ENCODE data around the gene DUSP19.
"Not testable (repeated sequence)": the region's sequence is repeated elsewhere in the genome, so short reads cannot be mapped to it uniquely, and the experiment has no call there.

DUSP19 gene

GRCh38 chr2:183038341-183039300 is 39.9 kb upstream of the DUSP19 start, which contains the start of gene NCKAP1:
NCKAP1 (minus strand) TSS chr2:183038457; CDS start chr2:183038099, 358 bp downstream.
- Histone ChIP-seq H3K27me3 (ENCODE audit: low read depth, low read length) (no peaks in the 10 kb centered on the region), H3K9me3 (ENCODE audit: control insufficient read depth in 1 of 2, low read length in 2 of 2) (no peaks in the 10 kb centered on the region), H3K36me3 (ENCODE audit: control insufficient read depth in 1 of 2, insufficient read depth in 2 of 2, low read length in 2 of 2) (peaks cover 0 to 14% of the 10 kb centered on the region in 2 donors), H3K4me3 (ENCODE audit: low read depth in 1 of 2, low read length in 2 of 2) (peak within 1 kb of the TSS; percentile 80 to 82), H3K4me1 (ENCODE audit: control insufficient read depth in 1 of 2, insufficient read depth in 2 of 2, low read length in 2 of 2) (peaks cover 15 to 26% of the 10 kb centered on the region in 2 donors), H3K27ac (ENCODE audit: low read length) (peak within 1 kb of the TSS; percentile 95)

- Histone ChIP-seq H3K9me3 (ENCODE audit: control insufficient read depth in 1 of 2, low read length in 2 of 2) (no peaks in the 10 kb centered on the region), H3K36me3 (ENCODE audit: control insufficient read depth in 1 of 2, insufficient read depth in 2 of 2, low read length in 2 of 2) (peaks cover 0 to 14% of the 10 kb centered on the region in 2 donors), H3K27ac (ENCODE audit: low read length) (no peak overlapping the region), H3K27me3 (ENCODE audit: low read depth, low read length) (no peaks in the 10 kb centered on the region), H3K4me3 (ENCODE audit: low read depth in 1 of 2, low read length in 2 of 2) (no peak overlapping the region), H3K4me1 (ENCODE audit: control insufficient read depth in 1 of 2, insufficient read depth in 2 of 2, low read length in 2 of 2) (peaks cover 8 to 9% of the 10 kb centered on the region in 2 donors)
Measured at GRCh38 chr2:183040604-183041003, 37.9 kb upstream of the DUSP19 start.

DNA sequence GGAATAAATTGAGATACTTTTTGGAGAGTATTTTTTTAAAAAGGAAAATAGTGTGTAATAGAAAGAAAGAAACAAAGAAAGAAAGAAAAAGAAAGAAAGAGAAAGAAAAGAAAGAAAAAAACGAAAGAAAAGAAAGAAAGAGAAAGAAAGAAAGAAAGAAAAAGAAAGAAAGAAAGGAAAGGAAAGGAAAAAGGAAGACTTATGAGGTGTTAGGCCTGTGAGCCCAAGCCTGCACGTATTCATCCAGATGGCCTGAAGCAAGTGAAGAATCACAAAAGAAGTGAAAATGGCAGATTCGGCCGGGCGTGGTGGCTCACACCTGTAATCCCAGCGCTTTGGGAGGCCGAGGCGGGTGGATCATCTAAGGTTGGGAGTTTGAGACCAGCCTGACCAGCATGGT is 35.0 kb upstream of the DUSP19 start:
- not testable (repeated sequence) for H3K36me3 ChIP-seq (ENCODE audit: control insufficient read depth in 1 of 2, insufficient read depth in 2 of 2, low read length in 2 of 2); H3K4me1 ChIP-seq (ENCODE audit: control insufficient read depth in 1 of 2, insufficient read depth in 2 of 2, low read length in 2 of 2); H3K27me3 ChIP-seq (ENCODE audit: low read depth, low read length); H3K27ac ChIP-seq (ENCODE audit: low read length); H3K9me3 ChIP-seq (ENCODE audit: control insufficient read depth in 1 of 2, low read length in 2 of 2); H3K4me3 ChIP-seq (ENCODE audit: low read depth in 1 of 2, low read length in 2 of 2)

GRCh38 chr2:183047486-183048125 is 30.9 kb upstream of the DUSP19 start:
- not testable (repeated sequence) for H3K27me3 ChIP-seq (ENCODE audit: low read depth, low read length); H3K27ac ChIP-seq (ENCODE audit: low read length); H3K4me3 ChIP-seq (ENCODE audit: low read depth in 1 of 2, low read length in 2 of 2); H3K9me3 ChIP-seq (ENCODE audit: control insufficient read depth in 1 of 2, low read length in 2 of 2); H3K4me1 ChIP-seq (ENCODE audit: control insufficient read depth in 1 of 2, insufficient read depth in 2 of 2, low read length in 2 of 2); H3K36me3 ChIP-seq (ENCODE audit: control insufficient read depth in 1 of 2, insufficient read depth in 2 of 2, low read length in 2 of 2)

GRCh38 chr2:183049420-183049819 is 29.1 kb upstream of the DUSP19 start:
- Histone ChIP-seq H3K27ac (ENCODE audit: low read length) (no peak overlapping the region), H3K9me3 (ENCODE audit: control insufficient read depth in 1 of 2, low read length in 2 of 2) (no peaks in the 10 kb centered on the region), H3K4me3 (ENCODE audit: low read depth in 1 of 2, low read length in 2 of 2) (no peak overlapping the region), H3K36me3 (ENCODE audit: control insufficient read depth in 1 of 2, insufficient read depth in 2 of 2, low read length in 2 of 2) (no peaks in the 10 kb centered on the region), H3K4me1 (ENCODE audit: control insufficient read depth in 1 of 2, insufficient read depth in 2 of 2, low read length in 2 of 2) (no peaks in the 10 kb centered on the region), H3K27me3 (ENCODE audit: low read depth, low read length) (no peaks in the 10 kb centered on the region)

GRCh38 chr2:183057333-183057985 is 21.1 kb upstream of the DUSP19 start:
- Histone ChIP-seq H3K4me1 (ENCODE audit: control insufficient read depth in 1 of 2, insufficient read depth in 2 of 2, low read length in 2 of 2) (no peaks in the 10 kb centered on the region), H3K4me3 (ENCODE audit: low read depth in 1 of 2, low read length in 2 of 2) (no peak overlapping the region), H3K27ac (ENCODE audit: low read length) (peak overlapping the region; percentile 24), H3K27me3 (ENCODE audit: low read depth, low read length) (no peaks in the 10 kb centered on the region), H3K36me3 (ENCODE audit: control insufficient read depth in 1 of 2, insufficient read depth in 2 of 2, low read length in 2 of 2) (no peaks in the 10 kb centered on the region), H3K9me3 (ENCODE audit: control insufficient read depth in 1 of 2, low read length in 2 of 2) (no peaks in the 10 kb centered on the region)

- no peak overlapping the region for H3K27ac ChIP-seq (ENCODE audit: low read length)
- no peaks in the 10 kb centered on the region for H3K27me3 ChIP-seq (ENCODE audit: low read depth, low read length)
- H3K4me3 ChIP-seq (ENCODE audit: low read depth in 1 of 2, low read length in 2 of 2): no peak overlapping the region
- no peaks in the 10 kb centered on the region for H3K4me1 ChIP-seq (ENCODE audit: control insufficient read depth in 1 of 2, insufficient read depth in 2 of 2, low read length in 2 of 2)
- H3K36me3 ChIP-seq (ENCODE audit: control insufficient read depth in 1 of 2, insufficient read depth in 2 of 2, low read length in 2 of 2): no peaks in the 10 kb centered on the region
- H3K9me3 ChIP-seq (ENCODE audit: control insufficient read depth in 1 of 2, low read length in 2 of 2): no peaks in the 10 kb centered on the region
Measured at GRCh38 chr2:183059561-183059960, 19.0 kb upstream of the DUSP19 start.

DNA sequence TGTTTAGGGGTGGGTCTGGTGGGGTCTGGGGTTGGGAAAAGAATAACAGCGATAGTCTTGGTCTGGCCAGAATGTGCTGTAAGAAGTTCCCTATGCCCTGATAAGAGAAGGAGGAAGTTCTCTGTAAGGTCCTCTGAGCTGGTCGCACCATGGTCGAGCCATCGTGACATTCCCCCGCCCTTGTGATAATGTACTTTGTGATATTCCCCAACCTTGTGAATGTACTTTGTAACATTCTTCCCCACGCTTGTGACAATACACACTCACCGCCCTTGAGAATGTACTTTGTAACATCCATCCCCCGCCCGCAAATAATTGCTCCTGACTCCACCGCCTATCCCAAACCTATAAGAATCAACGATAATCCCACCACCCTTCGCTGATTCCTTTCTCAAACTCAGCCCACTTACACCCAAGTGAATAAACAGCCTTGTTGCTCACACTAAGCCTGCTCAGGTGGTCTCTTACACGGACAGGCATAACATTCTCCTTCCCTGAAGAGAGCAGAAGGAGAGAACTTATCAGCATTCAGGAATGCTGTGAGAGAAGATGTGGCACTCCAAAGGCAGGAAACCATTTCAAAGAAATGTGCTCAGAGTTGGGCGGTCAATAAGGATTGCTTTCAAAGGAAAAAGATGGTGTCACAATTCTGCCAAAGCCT is 17.8 kb upstream of the DUSP19 start:
- no peaks in the 10 kb centered on the region for H3K4me1 ChIP-seq (ENCODE audit: control insufficient read depth in 1 of 2, insufficient read depth in 2 of 2, low read length in 2 of 2)
- H3K4me3 ChIP-seq (ENCODE audit: low read depth in 1 of 2, low read length in 2 of 2): no peak overlapping the region
- H3K9me3 ChIP-seq (ENCODE audit: control insufficient read depth in 1 of 2, low read length in 2 of 2): no peaks in the 10 kb centered on the region
- H3K27me3 ChIP-seq (ENCODE audit: low read depth, low read length): no peaks in the 10 kb centered on the region
- no peak overlapping the region for H3K27ac ChIP-seq (ENCODE audit: low read length)
- no peaks in the 10 kb centered on the region for H3K36me3 ChIP-seq (ENCODE audit: control insufficient read depth in 1 of 2, insufficient read depth in 2 of 2, low read length in 2 of 2)

DNA sequence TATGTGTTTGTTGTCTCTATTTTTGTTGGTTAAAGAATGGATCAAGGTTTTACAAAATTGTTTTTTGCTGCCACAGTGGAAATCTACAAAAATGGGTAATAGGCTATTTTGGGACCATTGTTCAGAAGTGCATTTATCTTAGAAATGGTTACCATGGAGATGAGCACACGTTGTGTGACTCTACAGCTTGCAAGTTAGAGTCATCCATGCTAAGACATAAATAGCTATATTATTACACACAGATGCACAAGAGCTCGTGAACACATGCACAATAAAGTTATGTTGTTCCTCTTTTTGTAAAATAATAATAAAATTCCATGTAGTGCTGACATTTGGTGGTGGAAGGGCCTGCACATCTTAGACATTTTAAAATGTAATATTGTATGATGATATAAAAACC is 15.5 kb upstream of the DUSP19 start:
- no peak overlapping the region for H3K27ac ChIP-seq (ENCODE audit: low read length)
- no peaks in the 10 kb centered on the region for H3K36me3 ChIP-seq (ENCODE audit: control insufficient read depth in 1 of 2, insufficient read depth in 2 of 2, low read length in 2 of 2)
- H3K4me1 ChIP-seq (ENCODE audit: control insufficient read depth in 1 of 2, insufficient read depth in 2 of 2, low read length in 2 of 2): no peaks in the 10 kb centered on the region
- H3K9me3 ChIP-seq (ENCODE audit: control insufficient read depth in 1 of 2, low read length in 2 of 2): no peaks in the 10 kb centered on the region
- no peaks in the 10 kb centered on the region for H3K27me3 ChIP-seq (ENCODE audit: low read depth, low read length)
- no peak overlapping the region for H3K4me3 ChIP-seq (ENCODE audit: low read depth in 1 of 2, low read length in 2 of 2)

DNA sequence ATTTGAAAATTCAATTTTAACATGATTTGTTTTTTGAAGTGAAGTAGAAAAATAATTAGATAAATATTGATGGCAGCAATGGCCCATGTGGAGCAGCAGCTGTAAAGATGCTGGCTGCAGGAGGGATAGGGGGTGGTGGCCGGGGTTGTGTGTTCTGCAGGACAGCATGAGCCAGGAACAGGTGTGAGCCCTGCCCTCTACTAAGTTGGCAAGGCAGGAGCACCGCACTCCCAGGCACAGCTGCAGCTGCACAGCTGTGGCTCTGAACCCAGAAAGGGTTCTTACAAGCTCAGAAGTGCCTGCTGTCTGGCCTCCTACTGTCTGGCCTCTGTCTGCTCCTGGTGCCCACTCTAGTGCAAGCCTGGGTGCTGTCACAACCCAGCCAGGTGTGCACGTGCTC is 10.0 kb upstream of the DUSP19 start:
- Histone ChIP-seq H3K4me3 (ENCODE audit: low read depth in 1 of 2, low read length in 2 of 2) (no peak overlapping the region), H3K4me1 (ENCODE audit: control insufficient read depth in 1 of 2, insufficient read depth in 2 of 2, low read length in 2 of 2) (no peaks in the 10 kb centered on the region), H3K27me3 (ENCODE audit: low read depth, low read length) (no peaks in the 10 kb centered on the region), H3K36me3 (ENCODE audit: control insufficient read depth in 1 of 2, insufficient read depth in 2 of 2, low read length in 2 of 2) (no peaks in the 10 kb centered on the region), H3K27ac (ENCODE audit: low read length) (no peak overlapping the region), H3K9me3 (ENCODE audit: control insufficient read depth in 1 of 2, low read length in 2 of 2) (no peaks in the 10 kb centered on the region)

GRCh38 chr2:183069174-183069573 is 9.4 kb upstream of the DUSP19 start:
- H3K36me3 ChIP-seq (ENCODE audit: control insufficient read depth in 1 of 2, insufficient read depth in 2 of 2, low read length in 2 of 2): no peaks in the 10 kb centered on the region
- H3K9me3 ChIP-seq (ENCODE audit: control insufficient read depth in 1 of 2, low read length in 2 of 2): no peaks in the 10 kb centered on the region
- H3K27ac ChIP-seq (ENCODE audit: low read length): no peak overlapping the region
- no peaks in the 10 kb centered on the region for H3K27me3 ChIP-seq (ENCODE audit: low read depth, low read length)
- no peaks in the 10 kb centered on the region for H3K4me1 ChIP-seq (ENCODE audit: control insufficient read depth in 1 of 2, insufficient read depth in 2 of 2, low read length in 2 of 2)
- no peak overlapping the region for H3K4me3 ChIP-seq (ENCODE audit: low read depth in 1 of 2, low read length in 2 of 2)
